ENCODE data around the gene BMP7. TPM values are rescaled to one million over a fixed set of nuclear protein-coding genes. Genes with fewer than 3 reads are reported as not detected.

Gene BMP7
- not detected in 2 replicates for total RNA-seq

GRCh38 chr20:57266291-57267157 lies at the start of gene BMP7:
BMP7 (minus strand) TSS chr20:57266641; CDS start chr20:57266122, 519 bp downstream.
- intact Hi-C loops (cut with micrococcal nuclease): no loop called here
- ATAC-seq (ENCODE audit: low read depth): no peak
- no peak within 1 kb of the TSS for H3K27ac Mint-ChIP-seq
- TF ChIP-seq CTCF (IDR thresholded peaks at IDR 0.05): no peak
- no peaks in the 10 kb centered on the region for H3K9me3 Mint-ChIP-seq
- POLR2A ChIA-PET: no interaction called here
- CTCF ChIA-PET: no interaction called here
- H3K36me3 Mint-ChIP-seq (ENCODE audit: low read depth): no peaks in the 10 kb centered on the region
- peaks cover 70% of the 10 kb centered on the region for H3K27me3 Mint-ChIP-seq
- H3K4me3 Mint-ChIP-seq: no peak within 1 kb of the TSS
- DNase-seq: no peak
- peaks cover 3% of the 10 kb centered on the region for H3K4me1 Mint-ChIP-seq

- ChIA-PET CTCF (no interaction called here), POLR2A (no interaction called here)
- H3K27ac Mint-ChIP-seq: no peak overlapping the region
- H3K27me3 Mint-ChIP-seq: peaks cover 28% of the 10 kb centered on the region
- intact Hi-C loops (cut with micrococcal nuclease): no loop called here
- H3K4me3 Mint-ChIP-seq: no peak overlapping the region
- no peaks in the 10 kb centered on the region for H3K9me3 Mint-ChIP-seq
- H3K4me1 Mint-ChIP-seq: no peaks in the 10 kb centered on the region
- TF ChIP-seq CTCF (IDR thresholded peaks at IDR 0.05): no peak
- no peak for ATAC-seq (ENCODE audit: low read depth)
- no peaks in the 10 kb centered on the region for H3K36me3 Mint-ChIP-seq (ENCODE audit: low read depth)
- no peak for DNase-seq
Measured at GRCh38 chr20:57315976-57316480, 49.6 kb upstream of the BMP7 start.

- H3K27ac Mint-ChIP-seq: no peak overlapping the region
- no peaks in the 10 kb centered on the region for H3K36me3 Mint-ChIP-seq (ENCODE audit: low read depth)
- POLR2A ChIA-PET: no interaction called here
- H3K27me3 Mint-ChIP-seq: peaks cover 27% of the 10 kb centered on the region
- no peak for ATAC-seq (ENCODE audit: low read depth)
- H3K9me3 Mint-ChIP-seq: no peaks in the 10 kb centered on the region
- CTCF ChIA-PET: no interaction called here
- no peak for TF ChIP-seq CTCF (IDR thresholded peaks at IDR 0.05)
- no peak overlapping the region for H3K4me3 Mint-ChIP-seq
- intact Hi-C loops (cut with micrococcal nuclease): no loop called here
- DNase-seq: no peak
- no peaks in the 10 kb centered on the region for H3K4me1 Mint-ChIP-seq
Measured at GRCh38 chr20:57315083-57315975, 48.9 kb upstream of the BMP7 start.

GRCh38 chr20:57313951-57314350 lies 47.5 kb upstream of the BMP7 start:
- no peaks in the 10 kb centered on the region for H3K9me3 Mint-ChIP-seq
- no peak overlapping the region for H3K27ac Mint-ChIP-seq
- no peaks in the 10 kb centered on the region for H3K4me1 Mint-ChIP-seq
- ChIA-PET CTCF (no interaction called here), POLR2A (no interaction called here)
- no peaks in the 10 kb centered on the region for H3K36me3 Mint-ChIP-seq (ENCODE audit: low read depth)
- no peak overlapping the region for H3K4me3 Mint-ChIP-seq
- peaks cover 18% of the 10 kb centered on the region for H3K27me3 Mint-ChIP-seq
- ATAC-seq (ENCODE audit: low read depth) (no peak), DNase-seq (no peak)
- TF ChIP-seq CTCF (IDR thresholded peaks at IDR 0.05): no peak
- intact Hi-C loops (cut with micrococcal nuclease): no loop called here

- no peaks in the 10 kb centered on the region for H3K36me3 Mint-ChIP-seq (ENCODE audit: low read depth)
- no peak for TF ChIP-seq CTCF (IDR thresholded peaks at IDR 0.05)
- no peak overlapping the region for H3K27ac Mint-ChIP-seq
- POLR2A ChIA-PET: no interaction called here
- no peaks in the 10 kb centered on the region for H3K4me1 Mint-ChIP-seq
- H3K4me3 Mint-ChIP-seq: no peak overlapping the region
- no peak for DNase-seq
- intact Hi-C loops (cut with micrococcal nuclease): no loop called here
- no peaks in the 10 kb centered on the region for H3K9me3 Mint-ChIP-seq
- peaks cover 13% of the 10 kb centered on the region for H3K27me3 Mint-ChIP-seq
- no peak for ATAC-seq (ENCODE audit: low read depth)
- CTCF ChIA-PET: no interaction called here
Measured at GRCh38 chr20:57313230-57313629, 46.8 kb upstream of the BMP7 start.
